GM19193 (cell line): ENCODE measurements around the gene SAMD4A.

Experiments
- POLR2A ChIP-seq: IDR thresholded peaks from 4 replicates; pipeline ENCODE4 v1.6.1; 2011; ENCODE audit not compliant: insufficient read depth, insufficient read length; ENCODE audit errors: extremely low read depth

The SAMD4A gene

DNA sequence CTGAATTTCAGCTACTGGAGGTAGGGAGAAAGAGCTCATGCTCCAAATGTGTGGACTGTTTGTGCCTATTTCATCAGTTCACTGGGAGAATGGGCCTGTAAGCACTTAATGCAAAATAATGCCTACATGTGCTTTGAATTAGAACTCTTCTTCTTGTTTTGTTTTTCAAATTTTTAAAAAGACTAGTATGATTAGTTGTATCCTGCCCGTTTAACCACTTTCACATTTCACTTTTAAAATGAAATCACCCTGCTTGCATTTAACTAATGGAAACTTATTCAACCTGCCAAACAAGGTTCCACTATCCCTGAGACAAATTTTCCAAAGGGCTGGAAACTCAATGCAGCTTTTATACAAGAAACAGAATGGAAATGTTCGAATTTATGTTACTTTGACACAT lies 79.7 kb downstream of the SAMD4A start:
- no peak for TF ChIP-seq POLR2A

DNA sequence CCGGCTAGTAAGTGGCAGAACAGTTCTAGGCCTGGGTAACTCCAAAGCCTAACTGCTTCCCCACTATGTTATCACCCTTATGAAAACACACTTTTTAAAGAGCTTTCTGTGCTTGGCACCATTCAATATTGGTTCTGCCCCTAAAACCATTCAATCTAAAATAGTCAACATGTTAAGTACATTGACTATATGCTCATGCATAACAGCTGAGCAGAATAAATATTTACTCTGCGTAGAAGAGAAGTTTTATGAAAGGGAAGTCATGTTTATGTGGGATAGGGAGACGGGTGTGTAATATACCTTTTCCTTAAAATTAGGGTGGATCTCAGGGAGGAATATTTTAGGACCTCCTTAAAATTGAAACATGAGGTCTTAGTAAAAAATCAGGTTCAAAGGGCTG lies 80.5 kb downstream of the SAMD4A start:
- TF ChIP-seq POLR2A = no peak

DNA sequence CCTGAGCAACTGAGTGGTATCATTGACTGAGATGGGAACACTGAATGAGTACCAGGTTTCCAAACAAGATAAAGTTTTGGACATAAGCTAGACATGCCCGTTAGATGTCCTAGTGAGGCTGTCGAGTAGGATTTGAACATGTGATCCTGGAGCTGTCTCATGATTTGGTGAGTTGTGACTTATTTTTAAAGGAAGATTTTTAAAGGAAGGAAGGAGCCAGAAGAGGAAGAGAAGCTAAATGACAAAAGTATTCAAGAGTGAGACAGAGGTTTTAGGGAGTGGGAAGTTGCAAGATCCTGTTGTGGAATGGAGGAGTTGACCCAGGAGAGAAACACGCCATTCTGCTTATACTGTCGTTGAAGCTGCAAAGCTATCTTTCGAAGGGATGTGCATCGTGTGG lies 82.1 kb downstream of the SAMD4A start:
- TF ChIP-seq POLR2A = no peak

DNA sequence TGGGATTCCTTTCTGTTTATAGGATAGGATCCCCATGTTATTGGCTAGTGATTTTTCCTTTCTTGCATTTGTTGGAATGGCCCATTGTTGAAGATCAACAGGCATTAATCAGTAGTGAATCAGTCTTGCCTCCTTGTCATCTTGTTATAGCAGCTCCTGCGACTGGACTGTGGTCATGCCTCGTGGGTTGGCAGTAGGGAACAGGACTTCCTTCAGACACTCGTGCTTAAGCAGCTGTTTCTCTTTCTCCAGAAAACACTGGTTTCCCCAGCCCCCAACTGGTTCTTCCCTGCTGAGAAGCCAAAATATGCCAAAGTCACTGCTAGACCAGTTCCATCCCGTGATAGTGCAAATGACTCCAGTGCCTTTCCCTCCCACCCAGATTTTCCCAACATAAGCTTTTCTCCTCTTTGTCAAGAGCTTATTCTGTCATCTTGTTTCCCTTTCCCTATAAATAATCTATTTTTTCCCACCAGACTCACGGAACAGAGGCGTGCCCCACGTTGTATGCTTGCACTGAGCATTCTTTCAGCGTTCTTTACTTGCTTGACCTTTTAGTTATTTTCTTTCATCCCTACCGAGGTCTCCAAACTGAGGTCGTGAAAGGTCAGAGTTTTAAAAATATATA lies 83.5 kb downstream of the SAMD4A start:
- TF ChIP-seq POLR2A = no peak

DNA sequence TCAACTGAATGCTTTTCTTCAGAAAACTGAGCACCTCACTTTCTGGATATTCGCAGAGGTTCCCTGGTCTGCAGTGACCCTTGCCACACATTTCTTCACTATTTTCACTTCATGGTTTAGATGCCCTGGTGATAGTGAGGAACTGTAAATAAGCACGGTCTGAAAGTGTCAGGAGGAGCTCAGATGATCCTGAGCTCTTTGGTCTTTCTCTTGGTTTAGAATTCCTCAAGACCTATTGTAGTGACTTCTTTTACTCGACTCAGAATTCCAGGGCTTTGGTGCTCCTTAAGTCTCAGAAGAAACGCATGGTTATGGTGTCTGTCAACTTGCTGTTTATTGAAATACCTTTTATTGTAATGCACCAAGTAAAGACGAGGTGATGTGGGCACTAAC lies 84.0 kb downstream of the SAMD4A start:
- no peak for TF ChIP-seq POLR2A

DNA sequence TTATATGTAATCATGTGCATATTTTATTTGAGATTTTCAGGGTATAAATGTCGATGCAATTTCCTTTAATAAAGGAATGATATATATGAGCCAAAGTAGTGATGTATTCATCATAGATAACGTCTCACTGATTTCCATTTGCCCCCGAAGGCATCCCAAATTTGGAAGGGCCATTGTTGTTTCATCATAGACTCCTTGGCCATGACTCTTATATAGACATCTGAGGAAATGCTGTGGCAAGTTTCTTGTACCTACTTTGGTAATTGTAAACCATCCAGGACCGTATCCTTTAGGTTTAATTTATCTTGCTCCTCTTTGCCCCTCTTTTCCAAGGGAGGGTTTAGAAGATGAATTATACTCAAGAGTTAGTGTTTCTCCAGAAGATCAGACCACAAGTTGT lies 84.7 kb downstream of the SAMD4A start:
- no peak for TF ChIP-seq POLR2A

DNA sequence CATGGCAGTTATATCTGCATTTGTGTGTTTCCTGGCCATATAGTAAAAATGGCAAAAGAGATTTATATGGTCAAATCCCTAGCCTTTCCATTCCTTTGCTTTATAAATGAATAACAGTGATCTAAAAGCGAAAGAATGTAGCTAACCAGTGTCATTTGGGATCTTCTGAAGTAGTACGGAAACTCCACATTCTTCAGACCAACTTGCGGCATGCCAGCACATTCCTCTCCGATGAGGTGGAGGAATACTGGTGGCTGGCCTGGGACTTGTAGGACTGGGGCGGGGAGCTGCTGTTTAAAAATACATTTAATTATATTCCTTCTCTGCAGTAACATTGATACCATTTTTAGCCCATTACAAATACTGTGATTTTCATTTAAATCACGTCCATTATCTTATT lies 85.3 kb downstream of the SAMD4A start:
- TF ChIP-seq POLR2A = no peak

DNA sequence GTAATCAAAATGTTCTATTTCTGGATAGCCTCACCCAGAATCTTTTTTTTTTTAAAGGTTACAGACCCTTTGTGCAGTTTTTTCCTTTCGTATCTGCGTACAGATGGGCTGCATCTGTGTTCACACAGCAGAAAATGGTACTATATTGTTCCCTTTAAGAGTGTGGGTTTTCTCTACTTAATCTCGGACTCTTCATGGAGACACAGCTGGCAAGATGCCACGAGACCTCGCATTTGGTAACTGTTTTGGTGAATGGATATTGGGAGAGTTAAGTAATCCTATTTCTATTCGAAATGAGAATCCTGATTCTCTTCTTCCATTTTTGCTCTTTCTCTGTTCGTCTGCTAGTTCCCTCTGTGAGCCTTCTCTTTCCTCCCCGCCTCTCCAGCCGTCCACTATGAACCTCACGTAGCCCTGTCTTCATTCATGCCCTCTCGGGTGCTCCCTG lies 85.7 kb downstream of the SAMD4A start:
- no peak for TF ChIP-seq POLR2A

DNA sequence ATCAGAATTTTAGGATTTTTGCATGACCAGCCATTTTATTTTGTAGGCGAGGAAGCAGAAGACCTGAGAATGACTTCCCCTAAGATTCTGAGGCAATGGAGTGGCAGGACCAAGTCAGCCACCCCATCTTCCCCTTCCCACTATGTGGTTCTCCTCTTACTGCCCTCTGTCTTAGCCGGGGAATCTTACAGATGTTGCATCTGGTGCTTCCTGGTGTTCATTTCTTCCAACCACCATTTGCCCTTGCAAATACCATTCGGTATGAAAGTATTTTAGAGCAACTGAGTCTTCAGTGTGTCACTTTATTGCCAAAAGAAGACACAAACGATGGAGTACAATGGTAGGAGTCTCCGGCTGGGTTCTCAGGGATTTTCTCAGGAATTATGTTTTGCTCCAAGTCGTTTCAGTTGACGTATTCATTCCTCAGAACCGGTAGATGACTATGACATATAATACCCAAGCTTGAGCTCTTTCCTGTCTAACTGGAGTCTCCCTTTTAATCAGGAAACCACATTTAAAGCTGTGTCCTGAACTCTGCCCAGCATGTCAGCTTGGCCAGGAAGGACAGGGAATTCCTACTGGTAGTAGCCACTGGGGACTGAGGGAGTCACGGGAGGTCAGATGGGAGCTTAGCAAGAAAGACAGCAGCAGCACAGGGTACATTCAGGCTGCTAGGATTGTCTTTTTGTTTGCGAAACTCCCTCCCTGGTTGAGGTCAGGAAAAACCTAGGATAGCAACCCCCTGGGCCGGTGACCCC lies 87.0 kb downstream of the SAMD4A start:
- no peak for TF ChIP-seq POLR2A

DNA sequence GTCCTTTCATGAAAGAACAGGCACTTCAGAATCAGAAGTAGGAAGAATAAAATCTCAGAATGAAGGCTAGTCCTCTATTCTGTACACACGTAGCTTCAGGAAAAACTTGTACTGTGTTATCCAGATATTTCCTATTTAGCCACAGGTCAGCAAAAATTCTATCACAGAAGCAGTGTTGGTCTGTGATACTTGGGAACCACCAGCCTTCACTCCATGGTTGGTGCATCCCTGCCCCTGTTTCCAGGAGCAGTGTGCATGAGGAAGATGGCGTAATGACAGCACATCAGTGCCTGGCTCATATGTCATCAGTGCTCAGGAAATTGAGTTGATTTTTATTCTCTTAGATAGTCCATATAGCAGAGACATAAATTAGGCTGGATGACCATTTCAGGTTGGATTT lies 87.7 kb downstream of the SAMD4A start:
- TF ChIP-seq POLR2A = no peak

DNA sequence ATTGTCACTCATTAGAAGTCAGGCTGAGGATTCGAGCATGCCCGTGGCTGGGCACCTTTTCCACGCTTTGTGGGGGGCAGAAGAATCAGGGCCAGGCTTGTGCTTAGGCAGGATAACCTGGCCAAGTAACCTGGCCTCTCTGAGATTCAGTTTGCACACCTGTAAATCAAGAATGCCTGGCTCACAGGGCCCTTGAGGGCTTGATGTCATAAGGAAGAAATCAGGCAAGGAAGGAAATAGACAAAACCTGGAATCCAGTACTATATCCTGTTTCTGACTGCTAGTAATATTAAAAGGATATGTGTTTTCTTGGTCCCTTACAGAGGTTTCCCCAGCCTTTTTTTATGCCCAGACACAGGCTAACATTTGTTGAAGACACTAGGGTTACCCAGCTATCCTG lies 91.9 kb downstream of the SAMD4A start:
- no peak for TF ChIP-seq POLR2A

DNA sequence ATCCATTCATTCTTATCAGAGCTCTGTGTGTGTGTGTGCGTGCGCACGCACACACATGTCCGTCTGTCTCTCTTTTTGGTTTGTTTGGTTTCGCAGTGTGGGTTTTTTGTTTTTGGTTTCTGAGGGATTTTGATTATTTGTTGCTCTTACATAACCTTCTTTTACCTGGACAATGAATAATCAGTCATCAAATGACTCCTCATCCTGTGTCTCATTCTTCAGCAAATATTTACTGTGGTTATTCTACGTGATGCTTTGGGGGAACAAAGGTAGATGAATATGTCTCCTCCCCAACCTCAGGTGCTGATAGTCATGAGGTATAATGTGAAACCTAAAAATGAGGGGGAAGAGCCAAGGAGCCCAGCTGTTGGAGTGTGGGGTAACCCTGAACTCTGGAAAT lies 92.4 kb downstream of the SAMD4A start:
- TF ChIP-seq POLR2A = no peak

DNA sequence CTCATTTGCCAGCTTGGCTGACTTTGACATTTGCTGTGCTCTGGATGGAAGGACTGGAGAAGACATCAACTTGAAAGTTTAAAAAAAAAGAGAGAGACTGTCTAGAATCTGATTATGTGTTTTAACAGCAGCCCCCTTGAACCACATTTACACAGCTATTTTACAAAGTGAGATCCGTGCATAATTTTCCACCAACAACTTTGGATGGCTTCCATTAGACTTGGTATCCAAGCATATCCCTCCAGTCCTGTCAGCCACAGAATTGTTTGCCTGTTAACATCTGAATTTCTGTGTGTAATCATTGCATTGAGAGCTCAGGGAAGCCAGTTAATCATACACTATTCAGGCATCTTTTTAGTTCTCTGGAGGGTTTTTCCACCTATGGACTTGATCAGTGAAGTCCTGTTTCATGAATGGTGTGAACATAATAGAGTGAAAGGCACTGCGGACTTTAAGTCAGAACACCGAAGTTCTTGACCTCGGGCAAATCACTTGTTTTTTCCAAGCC lies 93.7 kb downstream of the SAMD4A start:
- no peak for TF ChIP-seq POLR2A

DNA sequence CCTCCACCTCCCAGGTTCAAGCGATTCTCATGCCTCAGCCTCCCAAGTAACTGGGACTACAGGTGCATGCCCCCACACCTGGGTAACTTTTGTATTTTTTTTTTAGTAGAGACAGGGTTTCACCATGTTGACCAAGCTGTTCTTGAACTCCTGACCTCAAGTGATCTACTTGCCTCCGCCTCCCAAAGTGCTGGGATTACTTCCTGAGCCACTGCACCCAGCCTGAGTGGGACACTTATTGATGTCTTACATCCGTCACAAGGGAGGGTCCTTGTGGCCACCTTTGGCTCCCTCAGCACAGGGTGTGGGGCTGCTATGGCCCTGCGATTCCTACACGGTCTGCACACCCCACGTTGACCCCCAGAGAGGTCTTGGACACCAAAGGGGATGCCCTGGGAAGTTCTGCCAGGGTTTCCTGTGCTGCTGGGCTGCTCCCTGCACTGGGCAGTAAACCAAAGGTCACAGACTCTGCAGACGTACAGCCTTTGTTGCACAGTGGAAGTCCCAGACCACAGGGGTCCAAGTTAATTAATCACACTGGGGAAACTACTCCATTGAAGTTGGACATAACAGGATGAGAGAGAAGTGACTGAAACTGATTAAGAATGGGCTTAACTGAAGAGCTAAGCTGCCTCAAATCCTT lies 95.7 kb downstream of the SAMD4A start:
- no peak for TF ChIP-seq POLR2A

DNA sequence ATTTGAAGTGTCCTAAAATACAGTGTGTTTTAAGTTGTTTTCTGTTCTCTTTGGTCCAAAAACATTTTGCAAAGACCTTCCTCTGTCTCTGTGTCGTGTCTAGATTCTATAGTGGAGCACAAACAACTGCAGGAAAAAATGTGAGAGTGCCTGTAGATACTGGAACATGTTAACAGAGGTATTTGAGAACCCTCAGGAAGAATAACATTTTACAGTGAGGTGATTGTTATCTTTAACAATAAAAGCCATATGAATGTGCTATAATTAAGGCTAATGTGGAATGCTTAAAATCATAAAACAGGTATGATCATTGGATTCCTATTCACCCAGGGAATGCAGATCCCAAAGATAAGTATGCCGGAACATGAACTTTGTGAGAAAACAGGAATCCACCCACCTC lies 98.0 kb downstream of the SAMD4A start:
- TF ChIP-seq POLR2A = no peak

DNA sequence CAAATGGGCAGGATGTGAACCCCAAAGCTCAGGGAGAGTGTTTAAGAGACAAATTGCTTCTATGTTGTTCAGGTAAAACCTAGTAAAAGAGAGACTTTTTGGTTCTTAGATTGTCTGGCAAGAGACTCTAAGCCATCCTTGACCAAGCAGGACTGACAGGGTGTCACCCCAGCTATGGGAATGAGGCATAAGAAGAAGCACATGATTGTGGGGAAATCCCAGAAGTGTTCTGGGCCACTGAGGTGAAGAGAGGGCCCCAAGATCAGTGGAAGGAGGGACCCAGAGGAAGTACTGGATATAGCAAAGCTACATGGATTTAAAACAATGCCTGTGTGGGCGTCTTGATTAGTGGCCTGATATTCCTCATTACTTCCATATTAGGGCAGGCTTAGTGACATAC lies 99.0 kb downstream of the SAMD4A start:
- no peak for TF ChIP-seq POLR2A
